GM10847 (cell line): ENCODE results near the gene UNC5B.

Experiments
- POLR2A ChIP-seq: IDR thresholded peaks from 2 replicates; pipeline ENCODE4 v1.6.1; 2011; ENCODE audit not compliant: insufficient read length; ENCODE audit errors: extremely low read depth

UNC5B gene

DNA sequence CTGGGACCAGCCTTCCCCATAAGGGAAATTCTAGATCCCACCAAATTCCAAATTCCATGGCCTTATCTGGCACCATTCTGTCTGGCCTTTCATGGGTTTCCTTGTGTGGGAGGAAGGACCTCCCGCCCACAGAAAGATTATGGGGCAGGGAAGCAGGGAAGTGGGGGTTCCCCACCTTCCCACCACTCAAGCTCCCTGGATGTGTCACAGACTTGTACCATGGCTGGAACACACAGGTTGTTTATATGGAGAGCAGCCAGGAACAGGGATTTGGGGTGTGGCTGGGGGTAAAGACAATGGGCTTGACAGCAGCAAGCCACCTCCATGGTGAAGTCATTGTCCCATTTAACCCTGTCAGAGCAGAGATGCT lies 18.3 kb downstream of the UNC5B start:
- TF ChIP-seq POLR2A = no peak

GRCh38 chr10:71231206-71231605 lies 18.8 kb downstream of the UNC5B start:
- no peak for TF ChIP-seq POLR2A

GRCh38 chr10:71232089-71232998 lies 20.0 kb downstream of the UNC5B start:
- TF ChIP-seq POLR2A = no peak

- TF ChIP-seq POLR2A = no peak
These were observed 21.1 kb downstream of the UNC5B start for GRCh38 chr10:71233482-71233892.

GRCh38 chr10:71234004-71234894 lies 21.9 kb downstream of the UNC5B start:
- TF ChIP-seq POLR2A = no peak

GRCh38 chr10:71234970-71235685 lies 22.8 kb downstream of the UNC5B start:
- no peak for TF ChIP-seq POLR2A

DNA sequence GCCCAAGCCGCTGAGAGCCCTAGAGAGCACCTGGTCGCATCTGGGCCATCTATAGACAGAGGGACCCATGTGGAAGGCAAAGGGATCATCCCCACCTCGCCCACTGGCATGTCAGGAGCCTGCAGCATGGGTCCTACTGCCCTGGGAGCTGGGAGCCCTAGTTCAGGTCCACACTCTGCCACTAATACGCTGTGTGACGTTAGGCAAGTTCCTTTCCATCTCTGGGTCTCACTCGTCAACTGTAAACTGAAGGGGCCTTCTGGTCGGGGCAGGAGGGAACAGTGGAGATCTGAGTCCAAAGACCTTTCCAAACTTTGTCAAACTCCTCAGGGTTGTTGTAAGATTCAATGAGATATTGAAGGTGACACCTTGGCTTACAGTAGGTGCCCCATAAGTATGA lies 23.4 kb downstream of the UNC5B start:
- TF ChIP-seq POLR2A = no peak

DNA sequence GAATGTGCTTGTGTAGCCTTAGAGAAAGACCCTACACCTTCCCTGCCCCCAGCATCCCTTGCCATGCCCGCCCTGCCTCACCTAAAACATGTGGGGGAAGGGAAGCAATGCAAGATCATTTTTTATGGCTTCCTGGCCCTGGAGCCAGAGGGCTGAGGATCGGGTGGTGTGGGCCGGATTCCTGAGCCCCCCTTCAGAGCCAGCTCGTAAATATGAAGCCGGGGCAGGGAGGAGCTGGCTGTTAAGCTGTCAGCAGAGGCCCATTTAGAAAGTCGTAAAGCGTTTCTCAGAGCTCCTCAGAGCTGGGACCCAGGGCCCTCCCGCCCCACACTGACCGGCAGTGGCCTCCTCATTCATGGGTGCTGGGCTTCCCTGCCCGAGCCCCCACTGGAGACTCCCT lies 23.9 kb downstream of the UNC5B start:
- no peak for TF ChIP-seq POLR2A

DNA sequence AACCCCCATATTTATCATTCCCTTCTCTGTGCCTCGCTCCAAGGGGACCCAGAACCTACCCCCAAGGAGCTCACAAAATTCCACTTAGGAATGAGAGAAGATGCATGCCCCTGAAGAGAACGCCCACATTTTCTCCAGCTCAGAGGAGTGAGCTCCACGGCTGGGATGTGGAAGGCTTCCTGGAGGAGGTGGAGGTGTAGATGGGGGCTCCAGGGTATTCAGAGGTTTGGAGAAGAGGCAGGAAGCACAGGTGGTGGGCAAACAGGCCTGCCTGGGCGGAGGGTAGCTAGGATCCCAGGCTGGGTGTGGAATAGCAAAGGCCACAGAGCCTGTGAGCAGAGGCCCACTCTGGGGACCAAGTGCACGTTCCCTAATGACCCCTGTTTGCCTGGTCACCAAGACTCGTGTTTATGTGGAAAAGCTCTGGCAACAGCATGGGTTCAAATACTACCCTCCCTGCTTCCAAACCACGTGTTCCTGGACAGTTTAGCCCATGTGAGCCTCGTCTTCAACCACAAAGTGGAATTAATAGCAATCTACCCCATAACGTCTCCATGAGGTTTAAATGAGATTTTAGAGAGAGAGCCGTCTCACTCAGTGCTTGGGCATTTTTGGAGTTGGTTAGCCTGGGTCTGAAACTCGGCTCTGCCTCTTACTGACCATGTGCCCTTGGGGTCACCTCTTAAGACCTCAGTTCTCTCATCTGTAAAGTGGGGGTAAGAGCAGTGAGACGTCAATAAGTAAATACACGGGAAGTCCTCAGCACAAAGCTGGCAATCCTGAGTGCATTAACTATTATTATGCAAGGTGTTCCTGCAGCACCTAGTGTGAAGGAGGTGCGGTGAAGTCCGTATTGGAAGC lies 24.7 kb downstream of the UNC5B start:
- TF ChIP-seq POLR2A = no peak

DNA sequence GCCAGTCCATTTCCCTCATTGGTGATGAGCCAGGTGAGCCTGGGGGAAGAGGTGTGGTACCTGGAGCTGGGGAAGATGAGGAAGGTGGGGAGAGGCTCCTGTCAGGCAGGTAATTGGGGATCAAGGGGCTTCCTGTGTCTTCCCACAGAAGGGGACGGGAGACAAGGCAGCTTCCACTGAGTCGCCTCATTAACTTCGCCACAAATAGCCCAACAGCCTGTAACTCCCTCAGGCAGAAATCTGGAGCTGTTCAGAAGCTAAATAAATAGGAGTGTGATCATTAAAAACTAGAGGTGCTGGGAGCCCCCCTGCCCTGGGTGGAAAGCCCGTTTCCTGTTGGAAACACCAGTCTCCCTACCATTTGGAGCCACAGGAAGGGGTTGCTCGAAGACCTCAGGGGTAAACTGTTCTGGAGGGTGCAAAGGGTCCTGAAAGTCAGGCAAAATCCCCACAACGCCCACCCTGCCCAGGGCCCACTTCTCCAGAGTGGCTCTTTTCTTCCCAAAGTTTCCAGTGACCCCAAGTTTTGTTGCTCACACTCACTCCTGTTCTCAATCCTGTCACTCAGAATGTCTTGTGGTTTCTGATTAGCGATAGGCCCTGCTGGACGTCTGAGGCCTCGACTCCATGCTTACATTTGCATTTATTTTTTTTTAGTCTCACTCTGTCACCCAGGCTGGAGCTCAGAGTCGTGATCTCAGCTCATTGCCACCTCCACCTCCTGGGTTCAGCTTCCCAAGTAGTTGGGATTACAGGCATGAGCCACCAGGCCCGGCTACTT lies 25.7 kb downstream of the UNC5B start:
- no peak for TF ChIP-seq POLR2A

GRCh38 chr10:71238626-71239025 lies 26.3 kb downstream of the UNC5B start:
- TF ChIP-seq POLR2A = no peak

DNA sequence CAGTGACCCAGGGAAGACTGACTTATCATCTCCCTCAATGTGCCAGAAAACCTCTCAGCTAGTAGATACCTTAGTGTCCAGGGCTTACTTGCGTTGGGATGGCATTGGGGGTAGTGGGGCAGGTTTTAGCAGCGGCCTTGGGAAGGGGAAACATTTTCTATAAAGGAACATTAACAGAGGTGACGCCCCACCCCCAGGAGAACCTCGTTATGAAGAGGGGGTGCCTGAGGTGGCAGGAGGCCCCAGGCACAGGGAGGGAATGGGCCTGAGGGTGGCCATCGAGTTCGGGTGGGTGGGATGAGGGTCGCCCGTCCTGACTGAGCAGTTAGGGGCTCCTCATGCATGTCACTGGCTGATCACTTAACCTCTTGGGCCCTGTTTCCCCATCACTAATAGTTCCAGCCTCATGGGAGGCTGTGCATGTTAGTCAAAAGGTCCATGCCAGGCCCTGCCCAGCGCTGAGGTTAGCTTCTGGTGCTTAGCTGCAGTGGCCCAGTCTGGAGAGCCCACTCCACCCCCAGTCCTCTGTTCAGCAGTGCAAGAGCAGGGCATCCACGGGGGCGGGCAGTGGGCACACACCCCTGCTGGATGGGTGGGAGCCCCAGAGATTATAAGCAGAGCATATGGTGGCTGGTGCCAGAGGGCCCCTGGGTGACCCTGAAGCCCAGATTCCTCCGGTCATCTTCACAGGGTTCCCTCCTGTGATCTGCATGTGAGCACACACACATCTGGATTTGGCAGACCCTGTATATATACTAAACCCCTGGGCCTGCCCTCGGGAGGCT lies 27.0 kb downstream of the UNC5B start:
- no peak for TF ChIP-seq POLR2A

GRCh38 chr10:71239946-71240795 lies 27.8 kb downstream of the UNC5B start:
- no peak for TF ChIP-seq POLR2A
